Mesothelial cell of epicardium (in vitro differentiated cells): ENCODE measurements around the gene UBE2C. TPM values are rescaled to one million over a fixed set of nuclear protein-coding genes. Genes with fewer than 3 reads are reported as not detected.

Source experiments
- DNase-seq, 2 experiments: peaks; one replicate each; pipeline ENCODE4 v3.0.0; 2021; ENCODE audit warnings: low spot score in 2 of 2; ENCODE audit not compliant: unreplicated experiment in 2 of 2
- H3K27ac Mint-ChIP-seq: 2 replicates; pipeline ENCODE4 v1.8.0; 2021; ENCODE audit warnings: mixed read lengths
- H3K27me3 Mint-ChIP-seq: 2 replicates; pipeline ENCODE4 v1.8.0; 2021; ENCODE audit warnings: low read depth, mixed read lengths
- H3K36me3 Mint-ChIP-seq: 2 replicates; pipeline ENCODE4 v1.8.0; 2021; ENCODE audit warnings: mixed read lengths
- H3K4me1 Mint-ChIP-seq: 2 replicates; pipeline ENCODE4 v1.8.0; 2021; ENCODE audit warnings: mixed read lengths
- H3K4me3 Mint-ChIP-seq: 2 replicates; pipeline ENCODE4 v1.8.0; 2021; ENCODE audit warnings: mild to moderate bottlenecking, moderate library complexity, mixed read lengths
- H3K9me3 Mint-ChIP-seq: 2 replicates; pipeline ENCODE4 v1.8.0; 2021; ENCODE audit warnings: mixed read lengths
- CTCF ChIP-seq: fragments of 200-600 bp; sonication (generic); IDR thresholded peaks from one replicate; pipeline ENCODE4 v1.5.0; 2021; ENCODE audit warnings: antibody characterized with exemption; ENCODE audit not compliant: unreplicated experiment
- total RNA-seq: library from RNA; stranded (reverse); gene quantifications from 3 replicates; pipeline ENCODE4 v1.2.1, GENCODE V29; 2021

Gene UBE2C
- total RNA-seq, 1 donor from 2014 or later, result 48.1 TPM

- no peak for TF ChIP-seq CTCF
- Mint-ChIP-seq H3K4me3 (no peak overlapping the region), H3K36me3 (no peaks in the 10 kb centered on the region)
Observed at GRCh38 chr20:45822857-45823256, 10.4 kb downstream of the UBE2C start.

GRCh38 chr20:45823949-45824835 is 11.7 kb downstream of the UBE2C start:
- no peak for TF ChIP-seq CTCF
- no peak for DNase-seq
- no peaks in the 10 kb centered on the region for H3K36me3 Mint-ChIP-seq
- H3K9me3 Mint-ChIP-seq, result no peaks in the 10 kb centered on the region
- peak overlapping the region; percentile 51 for H3K4me3 Mint-ChIP-seq
- no peak overlapping the region for H3K27ac Mint-ChIP-seq
- peaks cover 27% of the 10 kb centered on the region for H3K27me3 Mint-ChIP-seq
- H3K4me1 Mint-ChIP-seq, result peaks cover 14% of the 10 kb centered on the region

More at GRCh38 chr20:45822857-45823256, 10.4 kb downstream of the UBE2C start:
- Mint-ChIP-seq H3K27me3 (peaks cover 27% of the 10 kb centered on the region), H3K9me3 (no peaks in the 10 kb centered on the region), H3K27ac (no peak overlapping the region), H3K4me1 (peaks cover 10% of the 10 kb centered on the region)
- DNase-seq, result peak in 1 of 2 experiments; percentile 48

GRCh38 chr20:45826381-45827019 is 14.1 kb downstream of the UBE2C start:
- peaks cover 27% of the 10 kb centered on the region for H3K27me3 Mint-ChIP-seq
- no peak for DNase-seq
- H3K27ac Mint-ChIP-seq, result no peak overlapping the region
- TF ChIP-seq CTCF, result no peak
- H3K4me3 Mint-ChIP-seq, result no peak overlapping the region
- H3K9me3 Mint-ChIP-seq, result no peaks in the 10 kb centered on the region
- no peaks in the 10 kb centered on the region for H3K36me3 Mint-ChIP-seq
- H3K4me1 Mint-ChIP-seq, result peaks cover 15% of the 10 kb centered on the region

- peaks cover 24% of the 10 kb centered on the region for H3K27me3 Mint-ChIP-seq
- no peak for TF ChIP-seq CTCF
- no peak for DNase-seq
Observed at GRCh38 chr20:45827030-45827652, 14.7 kb downstream of the UBE2C start, which contains the start of gene TNNC2. Gene TNNC2, minus strand, starts transcription at chr20:45827312. Its CDS starts 64 bp downstream, at chr20:45827248.

GRCh38 chr20:45827712-45828111 is 15.3 kb downstream of the UBE2C start:
- Mint-ChIP-seq H3K27ac (no peak overlapping the region), H3K4me1 (peaks cover 14% of the 10 kb centered on the region), H3K27me3 (peaks cover 20% of the 10 kb centered on the region), H3K9me3 (no peaks in the 10 kb centered on the region), H3K36me3 (no peaks in the 10 kb centered on the region), H3K4me3 (no peak overlapping the region)
- no peak for TF ChIP-seq CTCF
- DNase-seq, result no peak

More at GRCh38 chr20:45827030-45827652, 14.7 kb downstream of the UBE2C start, which contains the start of gene TNNC2:
- H3K27ac Mint-ChIP-seq, result no peak within 1 kb of the TSS
- no peak within 1 kb of the TSS for H3K4me3 Mint-ChIP-seq
- peaks cover 15% of the 10 kb centered on the region for H3K4me1 Mint-ChIP-seq
- no peaks in the 10 kb centered on the region for H3K36me3 Mint-ChIP-seq
- no peaks in the 10 kb centered on the region for H3K9me3 Mint-ChIP-seq
